ENCODE measurements around the gene MMP19.
"Not testable (repeated sequence)": the region's sequence is repeated elsewhere in the genome, so short reads cannot be mapped to it uniquely, and the experiment has no call there.

MMP19 gene, protein sequence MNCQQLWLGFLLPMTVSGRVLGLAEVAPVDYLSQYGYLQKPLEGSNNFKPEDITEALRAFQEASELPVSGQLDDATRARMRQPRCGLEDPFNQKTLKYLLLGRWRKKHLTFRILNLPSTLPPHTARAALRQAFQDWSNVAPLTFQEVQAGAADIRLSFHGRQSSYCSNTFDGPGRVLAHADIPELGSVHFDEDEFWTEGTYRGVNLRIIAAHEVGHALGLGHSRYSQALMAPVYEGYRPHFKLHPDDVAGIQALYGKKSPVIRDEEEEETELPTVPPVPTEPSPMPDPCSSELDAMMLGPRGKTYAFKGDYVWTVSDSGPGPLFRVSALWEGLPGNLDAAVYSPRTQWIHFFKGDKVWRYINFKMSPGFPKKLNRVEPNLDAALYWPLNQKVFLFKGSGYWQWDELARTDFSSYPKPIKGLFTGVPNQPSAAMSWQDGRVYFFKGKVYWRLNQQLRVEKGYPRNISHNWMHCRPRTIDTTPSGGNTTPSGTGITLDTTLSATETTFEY

DNA sequence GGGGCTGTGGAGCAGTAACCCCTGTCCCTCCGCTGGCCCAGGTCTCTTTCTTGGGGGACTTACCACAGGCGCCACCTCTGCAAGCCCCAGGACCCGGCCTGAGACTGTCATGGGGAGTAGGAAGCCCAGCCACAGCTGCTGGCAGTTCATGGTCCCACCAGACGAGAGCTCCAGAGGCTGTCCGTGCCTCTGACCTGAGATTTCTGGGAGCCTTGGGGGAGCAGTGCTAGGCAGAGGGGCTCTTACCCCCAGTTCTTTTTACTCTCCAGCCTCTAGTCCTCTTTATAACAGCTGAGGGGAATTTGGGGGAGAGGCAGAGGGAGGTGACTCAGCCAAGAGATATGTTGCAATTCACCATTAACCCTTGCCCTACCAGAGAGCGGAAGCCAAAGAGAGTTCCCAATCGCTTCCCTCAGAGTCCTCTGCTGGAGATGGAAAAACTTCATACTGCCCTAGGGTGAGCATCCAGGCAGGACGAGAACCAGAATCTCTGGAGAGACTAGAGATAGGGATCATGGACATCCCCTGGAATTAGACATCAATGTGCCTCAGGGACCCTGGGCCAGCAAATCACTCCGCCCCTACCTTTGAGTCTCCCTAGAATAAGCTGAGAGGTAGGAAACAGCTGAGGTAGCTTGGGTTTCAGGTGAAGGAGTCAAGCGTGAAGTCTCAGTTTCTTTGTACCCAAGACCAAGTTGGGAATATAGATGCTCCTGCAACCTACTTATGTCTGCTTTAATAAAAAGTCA is at the start of gene MMP19:
MMP19 (minus strand) TSS at position 256 of the 749 bp plus-strand sequence; CDS start at position 150, 106 bp downstream.
- no peak for DNase-seq

DNA sequence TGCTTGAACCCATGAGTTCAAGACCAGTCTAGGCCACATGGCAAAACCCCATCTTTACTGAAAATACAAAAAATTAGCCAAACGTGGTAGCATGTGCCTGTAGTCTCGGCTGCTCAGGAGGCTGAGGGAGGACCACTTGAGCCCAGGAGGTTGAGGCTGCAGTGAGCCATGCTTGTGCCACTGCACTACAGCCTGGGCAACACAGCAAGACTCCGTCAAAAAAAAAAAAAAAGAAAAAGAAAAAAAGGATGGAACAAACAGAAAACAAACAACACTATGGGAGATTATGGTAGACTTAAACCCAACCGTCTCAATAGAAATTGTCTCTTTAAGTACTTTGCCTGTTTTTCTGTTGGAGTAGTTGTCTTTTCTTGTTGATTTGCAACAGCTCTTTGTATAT is 48.6 kb upstream of the MMP19 start:
- DNase-seq: no peak

DNA sequence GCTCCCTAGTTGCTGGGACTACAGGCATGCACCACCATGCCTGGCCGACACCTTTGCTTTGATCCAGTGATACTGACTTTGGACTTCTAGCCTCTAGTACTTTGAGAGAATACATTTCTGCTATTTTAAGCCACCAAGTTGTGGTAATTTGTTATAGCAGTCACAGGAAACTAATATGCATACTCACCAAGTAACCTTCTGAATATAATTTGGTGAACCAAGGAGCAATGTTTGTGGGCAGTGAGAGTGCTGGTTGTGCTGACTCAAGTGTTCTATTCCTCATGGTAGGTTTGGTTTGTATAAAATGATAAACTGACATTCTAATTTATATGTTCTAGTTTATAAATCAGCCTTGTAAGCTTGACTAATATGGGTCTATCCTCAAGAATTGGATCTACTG is 42.4 kb upstream of the MMP19 start:
- DNase-seq: no peak

DNA sequence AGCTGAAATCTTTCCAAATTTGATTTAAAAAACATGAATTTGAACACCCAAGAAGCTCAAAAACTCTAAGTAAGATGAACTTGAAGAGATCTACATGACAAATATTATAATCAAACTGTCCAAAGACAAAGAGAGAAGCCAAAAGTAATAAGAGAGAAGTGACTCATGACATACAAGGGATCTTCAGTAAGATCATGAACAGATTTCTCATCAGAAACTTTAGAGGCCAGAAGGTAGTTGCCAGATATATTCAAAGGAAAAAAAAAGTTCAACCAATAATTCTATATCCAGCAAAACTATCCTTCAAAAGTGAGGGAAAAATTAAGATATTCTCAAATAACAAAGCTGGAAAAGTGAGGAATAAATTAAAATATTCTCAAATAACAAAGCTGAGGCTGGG is 35.1 kb upstream of the MMP19 start:
- DNase-seq: no peak

DNA sequence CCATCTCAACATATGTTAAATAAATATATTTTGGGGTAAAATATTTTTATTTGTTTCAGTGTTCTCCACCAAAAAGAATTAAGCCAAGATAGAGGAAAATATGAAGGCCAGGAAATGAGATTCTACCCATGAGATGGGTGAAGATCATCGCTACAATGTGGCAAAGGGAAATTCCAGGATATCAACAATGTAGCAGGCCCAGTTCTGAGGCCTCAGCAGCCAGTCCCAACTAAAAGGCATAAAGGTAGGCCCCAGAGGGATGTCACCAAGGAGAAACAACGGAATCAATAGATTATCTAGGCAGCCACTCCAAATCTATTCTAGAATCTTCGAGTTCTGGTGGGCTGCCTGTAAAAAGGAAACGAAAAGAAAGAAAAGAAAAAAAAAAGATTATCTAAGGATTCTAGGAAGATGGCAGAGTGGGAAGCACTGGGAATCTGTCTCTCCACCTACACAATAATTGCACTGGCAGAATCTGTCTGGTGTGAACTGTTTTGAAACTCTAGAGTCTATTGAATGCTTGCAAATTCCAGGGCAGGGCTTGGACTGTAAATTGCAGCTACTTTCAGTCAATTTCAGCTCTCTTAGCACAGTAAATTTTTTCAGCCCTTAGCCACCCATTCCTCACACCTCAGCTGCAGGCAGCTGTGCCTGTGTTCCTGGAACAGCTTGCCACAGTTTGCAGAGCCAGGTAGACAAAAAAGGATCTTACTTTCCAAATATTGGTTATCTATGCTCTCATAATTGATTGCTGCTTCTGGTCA is 33.1 kb upstream of the MMP19 start:
- no peak for DNase-seq

DNA sequence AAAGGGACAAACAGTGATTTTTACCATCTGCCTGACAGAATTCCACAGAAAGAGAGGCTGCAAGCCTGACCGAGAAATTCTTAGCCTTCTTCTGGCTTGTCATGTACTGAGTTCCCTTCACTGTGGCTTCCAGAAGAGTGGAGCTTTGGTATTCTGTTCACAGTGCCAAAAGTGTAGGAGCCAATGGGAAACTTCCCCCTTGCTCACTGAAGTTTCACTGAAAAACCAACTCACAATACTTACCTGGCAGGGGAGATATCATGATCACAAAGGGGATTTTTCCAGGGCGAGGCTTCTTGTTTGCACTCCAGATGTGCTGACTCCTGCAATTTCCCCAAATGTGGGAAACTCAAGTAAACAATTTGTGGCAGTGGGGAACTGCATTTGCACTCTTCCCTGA is 31.7 kb upstream of the MMP19 start:
- no peak for DNase-seq

DNA sequence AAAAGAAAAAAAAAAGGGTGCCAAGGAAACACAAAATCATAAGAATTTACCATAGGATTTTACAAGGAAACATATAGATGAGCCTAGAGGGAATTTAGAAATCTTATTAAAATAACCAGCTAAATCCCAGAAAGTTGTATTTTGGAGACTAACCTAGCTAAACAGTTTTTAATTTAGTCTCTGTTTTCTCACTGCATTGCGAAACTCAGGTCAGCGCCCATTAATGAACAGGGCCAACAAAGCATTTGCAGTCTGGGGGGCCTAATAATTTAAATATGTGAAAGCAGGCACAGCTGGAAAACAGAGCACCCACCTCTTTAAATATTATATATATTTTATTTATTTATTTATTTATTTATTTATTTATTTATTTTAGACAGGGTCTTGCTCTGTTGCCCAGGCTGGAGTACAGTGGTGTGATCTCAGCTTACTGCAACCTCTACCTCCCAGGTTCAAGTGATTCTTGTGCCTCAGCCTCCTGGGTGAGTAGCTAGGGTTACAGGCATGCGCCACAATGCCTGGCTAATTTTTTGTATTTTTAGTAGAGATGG is 23.8 kb upstream of the MMP19 start:
- DNase-seq: not testable (repeated sequence)

DNA sequence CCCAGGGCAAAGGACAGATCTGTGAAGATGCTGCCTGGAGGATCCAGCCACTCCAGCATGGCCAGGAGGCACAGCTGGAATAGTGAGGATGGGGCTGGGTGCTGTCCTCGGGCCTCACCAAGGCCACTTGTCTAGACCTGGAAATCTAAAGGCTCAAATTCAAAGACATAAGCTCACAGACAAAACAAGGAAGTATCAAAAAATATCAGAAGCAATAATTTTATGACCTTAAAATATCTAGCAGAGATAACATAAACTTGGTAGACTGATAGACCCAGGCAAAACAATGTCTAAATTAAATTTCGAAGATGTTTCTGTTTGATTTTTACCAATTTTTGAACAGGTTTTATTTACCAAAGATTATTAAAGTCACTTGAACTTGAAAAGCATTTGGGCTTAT is 22.6 kb upstream of the MMP19 start:
- DNase-seq: no peak

DNA sequence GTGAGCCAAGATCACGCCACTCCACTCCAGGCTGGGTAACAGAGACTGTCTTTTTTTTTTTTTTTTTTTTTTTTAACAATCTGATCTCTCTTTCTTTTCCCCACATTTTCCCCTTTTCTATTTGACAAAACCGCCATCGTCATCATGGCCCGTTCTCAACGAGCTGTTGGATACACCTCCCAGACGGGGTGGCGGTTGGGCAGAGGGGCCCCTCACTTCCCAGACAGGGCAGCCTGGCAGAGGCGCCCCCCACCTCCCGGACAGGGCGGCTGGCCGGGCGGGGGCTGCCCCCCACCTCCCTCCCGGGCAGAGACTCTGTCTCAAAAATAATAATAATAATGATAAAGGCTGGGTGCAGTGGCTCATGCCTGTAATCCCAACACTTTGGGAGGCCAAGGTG is 20.2 kb upstream of the MMP19 start:
- DNase-seq: not testable (repeated sequence)

DNA sequence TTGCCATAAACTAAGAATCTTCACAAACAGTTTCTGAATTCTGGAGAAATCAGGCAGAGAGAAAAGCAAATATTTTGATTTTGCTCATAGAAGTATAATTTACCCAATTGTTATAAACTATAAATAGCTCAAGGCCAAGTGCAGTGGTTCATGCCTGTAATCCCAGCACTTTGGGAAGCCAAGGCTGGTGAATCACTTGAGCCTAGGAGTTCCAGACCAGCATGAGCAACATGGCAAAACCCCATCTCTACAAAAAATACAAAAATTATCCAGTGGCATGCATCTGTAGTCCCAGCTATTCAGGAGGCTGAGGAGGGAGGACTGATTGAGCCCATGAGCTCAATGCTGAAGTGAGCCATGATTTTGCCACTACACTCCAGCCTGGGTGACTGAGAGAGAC is 19.6 kb upstream of the MMP19 start:
- no peak for DNase-seq

DNA sequence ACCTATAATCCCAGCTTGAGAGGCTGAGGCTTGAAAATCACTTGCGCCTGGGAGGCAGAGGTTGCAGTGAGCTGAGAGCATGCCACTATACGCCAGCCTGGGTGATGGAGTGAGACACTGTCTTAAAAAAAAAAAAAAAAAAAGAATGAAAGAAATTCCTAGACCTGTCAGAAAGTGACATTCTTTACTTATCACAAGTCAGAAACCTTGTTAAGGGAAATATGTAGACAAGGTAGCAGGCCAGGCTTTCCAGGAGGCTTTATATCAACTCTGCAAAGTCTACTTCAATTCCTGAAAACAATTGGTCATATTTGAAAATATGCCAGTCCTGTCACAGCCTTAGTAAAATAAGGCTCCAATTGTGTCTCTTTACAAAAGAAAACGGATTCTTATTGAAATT is 19.1 kb upstream of the MMP19 start:
- no peak for DNase-seq

DNA sequence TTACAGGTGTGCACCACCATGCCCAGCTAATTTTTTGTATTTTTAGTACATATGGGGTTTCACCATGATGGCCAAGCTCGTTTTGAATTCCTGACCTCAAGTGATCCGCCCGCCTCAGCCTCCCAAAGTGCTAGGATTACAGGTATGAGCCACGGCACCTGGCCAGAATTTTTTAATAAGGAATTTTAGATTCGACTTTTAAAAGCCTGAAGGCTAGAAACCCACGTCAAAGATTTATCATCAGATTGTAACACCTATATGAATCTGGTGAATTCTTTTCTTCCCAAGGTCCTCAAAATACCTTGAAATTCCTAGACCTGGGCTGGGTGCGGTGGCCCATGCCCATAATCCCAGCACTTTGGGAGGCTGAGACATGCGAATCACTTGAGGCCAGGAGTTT is 18.7 kb upstream of the MMP19 start:
- no peak for DNase-seq

DNA sequence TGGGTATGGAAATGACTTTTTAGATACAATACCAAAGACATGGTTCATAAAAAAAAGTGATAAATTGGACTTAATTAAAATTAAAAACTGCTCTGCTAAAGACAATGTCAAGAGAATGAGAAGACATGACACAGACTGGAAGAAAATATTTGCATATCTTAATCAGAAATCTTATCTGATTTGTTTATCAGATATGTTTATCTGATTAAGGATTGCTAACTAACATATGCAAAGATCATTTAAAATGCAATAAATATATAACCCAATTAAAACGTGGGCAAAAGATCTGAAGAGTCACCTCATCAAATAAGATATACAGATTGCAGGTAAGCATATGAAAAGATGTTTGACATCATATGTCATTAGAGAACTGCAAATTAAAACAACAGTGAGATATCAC is 10.0 kb upstream of the MMP19 start:
- no peak for DNase-seq

DNA sequence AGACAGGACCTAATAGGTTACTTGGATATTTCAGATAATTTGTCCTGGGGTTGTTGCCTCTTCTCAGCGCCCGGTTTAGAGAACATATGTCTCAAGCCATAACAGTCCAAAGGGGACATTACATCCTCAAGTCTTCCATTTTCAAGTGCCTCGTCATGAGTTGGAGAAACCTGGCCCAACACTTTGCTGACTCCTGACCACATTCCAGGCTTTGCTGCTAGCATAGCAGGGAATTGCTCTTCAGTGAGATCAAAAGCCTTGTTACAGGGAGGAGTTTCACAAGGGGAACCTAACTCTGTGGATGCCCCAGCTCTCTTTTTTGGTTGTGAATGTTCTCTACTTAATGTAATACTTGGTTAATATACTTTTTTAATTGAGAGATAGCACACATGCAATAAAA is 8.2 kb upstream of the MMP19 start:
- no peak for DNase-seq

DNA sequence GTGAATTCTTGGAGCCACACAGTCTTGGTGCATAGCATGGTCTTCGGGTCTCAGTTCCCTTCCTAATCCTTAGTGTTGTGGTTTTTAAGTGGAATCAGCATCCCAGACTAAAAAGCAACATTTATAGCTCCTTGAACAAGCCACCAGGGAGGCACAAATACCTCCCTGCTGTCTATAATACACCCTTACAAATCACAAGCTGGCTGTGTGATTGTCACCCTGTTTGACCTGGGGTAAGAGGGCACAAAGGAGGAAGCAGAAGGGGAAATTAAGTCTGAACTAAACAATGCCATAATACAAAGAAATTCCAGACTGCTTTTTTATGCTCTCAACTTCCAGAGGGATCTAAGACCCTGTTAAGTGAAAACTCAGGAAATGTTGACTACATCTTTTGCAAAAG is 7.7 kb upstream of the MMP19 start:
- no peak for DNase-seq

DNA sequence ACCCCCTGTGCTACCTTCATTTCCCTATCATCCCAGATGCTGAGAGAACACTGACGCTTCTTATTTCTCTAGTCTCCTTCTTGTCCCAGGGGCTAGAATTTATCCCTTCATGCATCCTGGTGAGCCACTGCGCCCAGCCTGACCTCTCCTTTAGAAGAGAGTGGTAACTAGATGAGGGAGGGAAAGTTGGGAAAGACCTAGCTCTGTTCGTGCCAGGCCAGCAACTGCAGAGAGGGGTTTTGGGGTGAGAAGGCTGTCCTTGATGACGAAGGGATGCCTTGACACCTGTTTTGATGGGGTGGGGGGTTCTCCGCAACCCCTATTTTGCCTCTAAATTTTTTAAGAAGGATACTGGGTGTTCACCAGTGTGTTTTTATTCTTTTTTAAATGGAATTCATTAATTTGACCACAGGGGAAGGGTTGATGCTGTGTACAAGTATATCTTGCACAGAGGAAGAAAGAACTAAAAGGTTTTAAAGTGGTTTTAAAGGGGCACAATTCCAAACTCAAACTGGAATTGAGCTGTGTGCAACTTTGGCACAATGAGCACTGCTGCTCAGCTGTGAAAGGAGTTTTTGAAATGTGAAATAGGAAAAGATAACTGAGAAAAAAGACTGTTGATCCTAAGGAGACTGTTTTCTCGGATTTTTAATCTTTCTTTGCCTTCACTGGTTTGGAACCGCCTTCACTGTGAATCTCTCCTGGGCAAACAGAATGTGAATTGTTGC is 7.0 kb upstream of the MMP19 start:
- no peak for DNase-seq

DNA sequence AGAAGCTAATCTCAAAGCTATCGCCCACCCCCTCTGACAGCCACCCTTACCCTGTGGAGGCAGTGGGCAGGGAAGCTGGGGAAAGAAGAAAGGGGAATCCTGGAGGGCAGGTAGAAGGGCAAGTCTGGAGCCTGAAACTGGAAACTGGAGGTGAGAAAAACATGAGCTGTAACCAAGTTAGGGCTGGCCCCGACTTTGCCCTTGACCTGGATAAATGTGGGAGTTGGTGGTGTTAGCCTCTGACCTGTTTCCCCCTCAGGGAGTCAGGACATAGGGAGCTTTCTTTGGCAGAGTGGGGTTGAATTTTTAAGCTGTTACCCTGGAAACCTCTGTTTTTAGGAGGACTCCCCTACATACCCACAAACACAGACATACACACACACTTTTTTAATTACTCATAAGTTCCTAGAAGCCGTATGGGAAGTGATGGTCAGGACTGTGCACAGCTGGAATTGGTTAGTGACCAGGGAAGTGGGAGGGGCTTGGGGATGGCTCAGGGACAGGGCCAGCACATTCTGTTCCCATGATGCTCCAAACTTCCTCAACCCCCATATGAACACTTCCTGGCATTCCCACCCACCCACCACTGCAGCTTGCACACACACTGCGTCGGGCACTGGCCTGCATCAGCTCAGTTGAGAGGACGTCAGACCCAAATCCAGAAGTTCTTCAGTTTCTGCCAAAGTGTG is 5.0 kb upstream of the MMP19 start:
- DNase-seq: no peak

DNA sequence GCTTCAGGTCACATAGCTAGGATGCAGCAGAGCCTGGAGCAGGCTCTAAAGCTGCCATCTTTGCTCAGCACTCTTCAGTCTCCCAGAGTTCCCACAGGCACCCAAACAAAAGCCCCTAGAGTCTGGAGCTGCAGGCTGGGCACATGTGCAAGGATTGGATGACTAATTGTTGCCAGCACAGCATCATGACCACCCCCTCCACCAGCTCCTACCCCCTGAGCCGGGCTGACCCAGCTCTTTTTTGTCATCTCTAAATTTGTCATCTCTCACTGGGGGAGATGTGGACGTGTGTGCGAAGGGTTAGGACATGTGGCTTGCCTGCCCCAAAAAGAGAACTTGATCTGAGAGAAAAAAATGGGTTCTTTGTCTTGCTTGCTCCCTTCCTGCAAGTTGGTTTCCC is 4.3 kb upstream of the MMP19 start:
- no peak for DNase-seq

DNA sequence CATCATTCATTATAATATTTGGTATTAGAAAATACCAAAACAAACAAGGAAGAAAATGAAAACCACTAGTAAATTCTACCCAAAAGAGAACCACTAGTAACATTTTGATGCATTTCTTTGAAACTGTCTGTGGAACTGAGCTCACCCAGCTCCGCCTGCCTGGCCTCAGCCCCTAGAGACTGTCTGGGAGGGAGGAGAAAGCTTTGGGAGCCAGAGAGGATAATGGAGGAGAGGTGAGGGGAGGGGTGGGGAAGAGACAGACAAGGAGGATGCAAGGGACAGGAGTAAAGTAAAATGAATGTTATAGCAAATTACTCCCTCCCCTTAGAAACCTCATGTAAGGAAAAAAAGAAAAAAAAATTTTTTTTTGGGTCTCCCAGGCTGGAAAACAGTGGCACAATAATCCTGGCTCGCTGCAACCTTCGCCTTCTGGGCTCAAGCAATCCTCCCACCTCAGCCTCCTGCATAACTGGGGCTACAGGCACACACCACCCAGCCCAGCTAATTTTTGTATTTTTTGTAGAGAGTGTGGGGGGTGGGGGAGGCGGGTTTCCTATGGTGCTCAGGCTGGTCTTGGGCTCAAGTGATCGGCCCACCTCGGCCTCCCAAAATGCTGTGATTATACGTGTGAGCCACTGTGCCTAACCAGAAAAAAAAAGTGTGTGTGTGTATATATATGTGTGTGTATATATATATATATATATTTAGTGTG is 3.2 kb upstream of the MMP19 start:
- DNase-seq: no peak

DNA sequence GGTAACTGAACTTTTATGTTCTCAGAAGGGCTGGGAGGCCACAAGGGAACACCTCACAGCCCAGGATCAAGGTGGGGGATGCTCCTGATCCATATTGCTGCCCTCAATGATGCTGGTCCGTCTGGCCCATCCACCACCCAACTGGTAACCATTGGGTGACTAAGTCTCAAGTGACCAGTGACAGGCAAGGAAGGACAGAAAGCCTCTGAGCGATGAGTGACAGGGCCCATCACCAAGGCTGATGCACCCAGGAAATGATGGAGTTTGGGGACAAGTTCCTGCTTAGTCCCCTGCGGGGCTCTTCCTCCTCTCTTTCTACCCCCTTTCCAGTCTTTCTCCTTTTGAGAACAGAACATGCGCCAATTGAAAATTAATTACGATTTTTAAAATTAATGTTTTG is 2.6 kb upstream of the MMP19 start:
- no peak for DNase-seq

DNA sequence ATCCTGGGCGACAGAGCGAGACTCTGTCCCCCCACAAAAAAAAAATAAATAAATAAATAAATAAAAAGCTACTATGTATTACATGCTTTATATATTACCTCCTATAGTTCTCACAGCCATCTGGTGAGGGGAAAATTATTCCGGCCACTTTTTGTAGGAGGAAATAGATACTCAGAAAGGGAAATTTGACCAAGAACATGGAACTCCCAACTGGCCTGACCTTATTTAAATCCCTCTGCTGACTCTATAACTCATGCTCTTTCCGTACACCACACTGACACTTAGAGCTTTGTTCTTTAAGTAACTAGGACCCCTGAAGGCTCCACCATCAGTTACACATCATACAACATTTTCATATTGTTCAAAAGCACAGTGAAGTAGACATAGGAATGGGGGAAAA is 2.2 kb upstream of the MMP19 start:
- DNase-seq: no peak

Measured in NCI-H1092 (cell line).